ENCODE measurements around the gene TBC1D14. TPM values are rescaled to one million over a fixed set of nuclear protein-coding genes. Genes with fewer than 3 reads are reported as not detected.

Gene TBC1D14
- total RNA-seq, 1 donor = 39.4 TPM

GRCh38 chr4:6983544-6984142 lies 74.0 kb downstream of the TBC1D14 start:
- peaks cover 22% of the 10 kb centered on the region for H3K79me2 ChIP-seq (ENCODE audit: insufficient read depth, low read length)
- no peak overlapping the region for H3K4me3 ChIP-seq (ENCODE audit: insufficient read depth, low read length)
- no peak for DNase-seq (ENCODE audit: insufficient read length, low spot score, missing footprints)
- H3K27ac ChIP-seq (ENCODE audit: low read depth, low read length) = no peak overlapping the region
- no peaks in the 10 kb centered on the region for H3K9me3 ChIP-seq (ENCODE audit: low read depth, low read length)
- no peak overlapping the region for H2AFZ ChIP-seq (ENCODE audit: low read length)
- H3K4me1 ChIP-seq (ENCODE audit: insufficient read depth, low read length) = peaks cover 15% of the 10 kb centered on the region
- no peak for TF ChIP-seq CTCF (IDR thresholded peaks at IDR 0.05; ENCODE audit: extremely low read depth, low read depth, low read length)
- H3K36me3 ChIP-seq (ENCODE audit: insufficient read depth, low read length) = no peaks in the 10 kb centered on the region
- H3K4me2 ChIP-seq (ENCODE audit: insufficient read depth, low read length) = no peak overlapping the region
- peaks cover 9% of the 10 kb centered on the region for H4K20me1 ChIP-seq (ENCODE audit: insufficient read depth, low read length)
- no peaks in the 10 kb centered on the region for H3K27me3 ChIP-seq (ENCODE audit: insufficient read depth, low read length)

GRCh38 chr4:6984612-6985425 lies 75.2 kb downstream of the TBC1D14 start:
- no peak for TF ChIP-seq CTCF (IDR thresholded peaks at IDR 0.05; ENCODE audit: extremely low read depth, low read depth, low read length)
- DNase-seq (ENCODE audit: insufficient read length, low spot score, missing footprints) = peak; percentile 38
- no peak overlapping the region for H3K4me3 ChIP-seq (ENCODE audit: insufficient read depth, low read length)

GRCh38 chr4:6986072-6986780 lies 76.6 kb downstream of the TBC1D14 start:
- H4K20me1 ChIP-seq (ENCODE audit: insufficient read depth, low read length) = peaks cover 20% of the 10 kb centered on the region
- H3K4me2 ChIP-seq (ENCODE audit: insufficient read depth, low read length) = peak overlapping the region; percentile 95
- peak; percentile 90 for DNase-seq (ENCODE audit: insufficient read length, low spot score, missing footprints)
- H3K79me2 ChIP-seq (ENCODE audit: insufficient read depth, low read length) = peaks cover 46% of the 10 kb centered on the region
- TF ChIP-seq CTCF (IDR thresholded peaks at IDR 0.05; ENCODE audit: extremely low read depth, low read depth, low read length) = no peak
- peaks cover 19% of the 10 kb centered on the region for H3K4me1 ChIP-seq (ENCODE audit: insufficient read depth, low read length)
- H3K36me3 ChIP-seq (ENCODE audit: insufficient read depth, low read length) = no peaks in the 10 kb centered on the region
- H3K9me3 ChIP-seq (ENCODE audit: low read depth, low read length) = no peaks in the 10 kb centered on the region
- H3K27ac ChIP-seq (ENCODE audit: low read depth, low read length) = peak overlapping the region; percentile 99
- peak overlapping the region; percentile 90 for H2AFZ ChIP-seq (ENCODE audit: low read length)
- H3K4me3 ChIP-seq (ENCODE audit: insufficient read depth, low read length) = peak overlapping the region; percentile 84
- no peaks in the 10 kb centered on the region for H3K27me3 ChIP-seq (ENCODE audit: insufficient read depth, low read length)

More at GRCh38 chr4:6984612-6985425, 75.2 kb downstream of the TBC1D14 start:
- Histone ChIP-seq H3K4me2 (ENCODE audit: insufficient read depth, low read length) (no peak overlapping the region), H3K79me2 (ENCODE audit: insufficient read depth, low read length) (peaks cover 33% of the 10 kb centered on the region), H3K27ac (ENCODE audit: low read depth, low read length) (no peak overlapping the region), H3K9me3 (ENCODE audit: low read depth, low read length) (no peaks in the 10 kb centered on the region), H2AFZ (ENCODE audit: low read length) (no peak overlapping the region), H3K4me1 (ENCODE audit: insufficient read depth, low read length) (peaks cover 15% of the 10 kb centered on the region), H3K27me3 (ENCODE audit: insufficient read depth, low read length) (no peaks in the 10 kb centered on the region), H4K20me1 (ENCODE audit: insufficient read depth, low read length) (peaks cover 15% of the 10 kb centered on the region), H3K36me3 (ENCODE audit: insufficient read depth, low read length) (no peaks in the 10 kb centered on the region)

Data from osteoblast (primary cell).